Ishikawa (cell line): ENCODE results near the gene DYNLL1.

Experiments used
- CEBPB ChIP-seq: IDR thresholded peaks from 2 replicates; pipeline ENCODE4 v1.6.1; 2012
- CREB1 ChIP-seq: IDR thresholded peaks from 2 replicates; pipeline ENCODE4 v1.6.1; 2012; ENCODE audit warnings: low read depth
- EGR1 ChIP-seq: IDR thresholded peaks from 2 replicates; pipeline ENCODE4 v1.6.1; 2012
- EP300 ChIP-seq: IDR thresholded peaks from 2 replicates; pipeline ENCODE4 v1.6.1; 2012; ENCODE audit warnings: borderline replicate concordance
- FOXM1 ChIP-seq: IDR thresholded peaks from 2 replicates; pipeline ENCODE4 v1.6.1; 2012; ENCODE audit warnings: low read depth, borderline replicate concordance
- NFIC ChIP-seq: IDR thresholded peaks from 2 replicates; pipeline ENCODE4 v1.6.1; 2012
- RAD21 ChIP-seq: IDR thresholded peaks from 2 replicates; pipeline ENCODE4 v1.6.1; 2012; ENCODE audit warnings: low read depth
- REST ChIP-seq: IDR thresholded peaks from 2 replicates; pipeline ENCODE4 v1.6.1; 2012; ENCODE audit warnings: low read depth, mild to moderate bottlenecking
- TAF1 ChIP-seq: IDR thresholded peaks from 2 replicates; pipeline ENCODE4 v1.6.1; 2012; ENCODE audit warnings: low read depth, mild to moderate bottlenecking
- TCF12 ChIP-seq: IDR thresholded peaks from 2 replicates; pipeline ENCODE4 v1.6.1; 2012; ENCODE audit warnings: low read depth
- TEAD4 ChIP-seq: IDR thresholded peaks from 2 replicates; pipeline ENCODE4 v1.6.1; 2012
- USF1 ChIP-seq: IDR thresholded peaks from 2 replicates; pipeline ENCODE4 v1.6.1; 2012
- YY1 ChIP-seq: IDR thresholded peaks from 2 replicates; pipeline ENCODE4 v1.6.1; 2012; ENCODE audit warnings: low read depth
- ZBTB7A ChIP-seq: IDR thresholded peaks from 2 replicates; pipeline ENCODE4 v1.6.1; 2012; ENCODE audit warnings: low read depth
- TF ChIP-seq, protein P1 (sequence below): IDR thresholded peaks from 2 replicates; pipeline ENCODE4 v1.6.1; 2012

The DYNLL1 gene

GRCh38 chr12:120472521-120472920 is 23.4 kb upstream of the DYNLL1 start:
- no peak for TF ChIP-seq EP300

GRCh38 chr12:120473807-120474615 is 21.9 kb upstream of the DYNLL1 start:
- TF ChIP-seq EGR1 (no peak), YY1 (no peak), RAD21 (no peak), CEBPB (no peak), REST (no peak), ZBTB7A (no peak), USF1 (no peak), NFIC (no peak)
- TF ChIP-seq, protein P1, sequence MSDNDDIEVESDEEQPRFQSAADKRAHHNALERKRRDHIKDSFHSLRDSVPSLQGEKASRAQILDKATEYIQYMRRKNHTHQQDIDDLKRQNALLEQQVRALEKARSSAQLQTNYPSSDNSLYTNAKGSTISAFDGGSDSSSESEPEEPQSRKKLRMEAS: no peak

- no peak for TF ChIP-seq ZBTB7A
- TF ChIP-seq NFIC: 0 out of 2 replicates have a peak, but pooled peaks have one; percentile 10
These were observed 21.3 kb upstream of the DYNLL1 start for GRCh38 chr12:120474616-120474960.

GRCh38 chr12:120475643-120476042 is 20.3 kb upstream of the DYNLL1 start:
- TF ChIP-seq EGR1 (no peak), TCF12 (no peak), USF1 (no peak), TAF1 (no peak), FOXM1 (no peak), YY1 (no peak), CREB1 (no peak), TEAD4 (no peak), NFIC (no peak), CEBPB (no peak), RAD21 (no peak), REST (no peak), EP300 (no peak), ZBTB7A (no peak)
- TF ChIP-seq, protein P1: no peak

- TF ChIP-seq, protein P1: no peak
- no peak for TF ChIP-seq EGR1
- TF ChIP-seq NFIC: no peak
- TF ChIP-seq TEAD4: no peak
- TF ChIP-seq RAD21: no peak
- no peak for TF ChIP-seq USF1
- TF ChIP-seq TCF12: no peak
- no peak for TF ChIP-seq EP300
- TF ChIP-seq TAF1: no peak
- no peak for TF ChIP-seq CEBPB
- no peak for TF ChIP-seq YY1
- no peak for TF ChIP-seq REST
- no peak for TF ChIP-seq CREB1
- no peak for TF ChIP-seq FOXM1
- TF ChIP-seq ZBTB7A: no peak
These were observed 16.5 kb upstream of the DYNLL1 start for GRCh38 chr12:120479458-120479857.
